CD4-positive, alpha-beta T cell treated with Interleukin-17A for 4 hours (primary cell): ENCODE measurements around the gene HSPB1.
"Not testable (repeated sequence)": the region's sequence is repeated elsewhere in the genome, so short reads cannot be mapped to it uniquely, and the experiment has no call there.

Experiments used
- DNase-seq: peaks from one replicate; pipeline ENCODE4 v3.0.0-alpha.2; 2020; ENCODE audit warnings: mixed read lengths

The HSPB1 gene

GRCh38 chr7:76309341-76310101 is 7.0 kb downstream of the HSPB1 start:
- DNase-seq, result not testable (repeated sequence)

- no peak for DNase-seq
Observed at GRCh38 chr7:76310102-76310957, 7.9 kb downstream of the HSPB1 start.

- not testable (repeated sequence) for DNase-seq
Observed at GRCh38 chr7:76311838-76312237, 9.4 kb downstream of the HSPB1 start.

- peak; percentile 98 for DNase-seq
Observed at GRCh38 chr7:76314042-76314721, 11.7 kb downstream of the HSPB1 start.

GRCh38 chr7:76314740-76315139 is 12.3 kb downstream of the HSPB1 start:
- not testable (repeated sequence) for DNase-seq

- DNase-seq, result no peak
Observed at GRCh38 chr7:76315364-76315763, 12.9 kb downstream of the HSPB1 start.

- no peak for DNase-seq
Observed at GRCh38 chr7:76316984-76317781, 14.7 kb downstream of the HSPB1 start.

GRCh38 chr7:76317782-76318487 is 15.5 kb downstream of the HSPB1 start:
- DNase-seq, result peak; percentile 98

GRCh38 chr7:76318488-76319353 is 16.2 kb downstream of the HSPB1 start:
- peak; percentile 71 for DNase-seq

- no peak for DNase-seq
Observed at GRCh38 chr7:76325092-76325491, 22.6 kb downstream of the HSPB1 start.

GRCh38 chr7:76325811-76326210 is 23.3 kb downstream of the HSPB1 start:
- no peak for DNase-seq

GRCh38 chr7:76326646-76327233 is 24.3 kb downstream of the HSPB1 start:
- no peak for DNase-seq

- DNase-seq, result no peak
Observed at GRCh38 chr7:76327610-76328009, 25.1 kb downstream of the HSPB1 start.

GRCh38 chr7:76328389-76328788 is 25.9 kb downstream of the HSPB1 start:
- DNase-seq, result no peak

GRCh38 chr7:76329479-76329878 is 27.0 kb downstream of the HSPB1 start:
- no peak for DNase-seq

- DNase-seq, result no peak
Observed at GRCh38 chr7:76330261-76330660, 27.8 kb downstream of the HSPB1 start.

GRCh38 chr7:76330673-76331072 is 28.2 kb downstream of the HSPB1 start:
- DNase-seq, result no peak

GRCh38 chr7:76332078-76332477 is 29.6 kb downstream of the HSPB1 start:
- no peak for DNase-seq

- no peak for DNase-seq
Observed at GRCh38 chr7:76333511-76334101, 31.1 kb downstream of the HSPB1 start.
